ENCODE measurements around the gene ATM. TPM values are rescaled to one million over a fixed set of nuclear protein-coding genes. Genes with fewer than 3 reads are reported as not detected.

The ATM gene
- polyA plus RNA-seq, 1 experiment = 12.8 TPM

- no peak for DNase-seq (ENCODE audit: low read depth)
- ChIA-PET POLR2A (no interaction called here), CTCF (no interaction called here)
- TF ChIP-seq CTCF (IDR thresholded peaks at IDR 0.05; ENCODE audit: insufficient read depth, low read depth, low read length) = no peak
- Histone ChIP-seq H3K4me3 (ENCODE audit: low read depth, low read length) (no peak overlapping the region), H3K36me3 (ENCODE audit: control insufficient read depth, insufficient read depth, low read length) (peaks cover 1% of the 10 kb centered on the region), H3K27me3 (ENCODE audit: control insufficient read depth, insufficient read depth, low read length) (no peaks in the 10 kb centered on the region)
Measured at GRCh38 chr11:108322666-108323065, 99.8 kb downstream of the ATM start.

GRCh38 chr11:108324587-108324986, 101.7 kb downstream of the ATM start:
- CTCF ChIA-PET = no interaction called here
- POLR2A ChIA-PET = interaction anchor here (0.7 kb wide), 1 partner anchor 1142 kb away, joined by 5 read pairs; no protein-coding TSS in a partner anchor
- Histone ChIP-seq H3K4me3 (ENCODE audit: low read depth, low read length) (no peak overlapping the region), H3K27me3 (ENCODE audit: control insufficient read depth, insufficient read depth, low read length) (no peaks in the 10 kb centered on the region), H3K36me3 (ENCODE audit: control insufficient read depth, insufficient read depth, low read length) (peaks cover 1% of the 10 kb centered on the region)
- no peak for TF ChIP-seq CTCF (IDR thresholded peaks at IDR 0.05; ENCODE audit: insufficient read depth, low read depth, low read length)
- peak; percentile 15 for DNase-seq (ENCODE audit: low read depth)

- CTCF ChIA-PET = interaction anchor here (1.0 kb wide), 1 partner anchor 9 kb away, joined by 3 read pairs; no protein-coding TSS in a partner anchor
- no peak for DNase-seq (ENCODE audit: low read depth)
- no peak for TF ChIP-seq CTCF (IDR thresholded peaks at IDR 0.05; ENCODE audit: insufficient read depth, low read depth, low read length)
- H3K36me3 ChIP-seq (ENCODE audit: control insufficient read depth, insufficient read depth, low read length) = 0 out of 2 replicates have a peak, but pooled peaks cover 1% of the 10 kb centered on the region
- no peaks in the 10 kb centered on the region for H3K27me3 ChIP-seq (ENCODE audit: control insufficient read depth, insufficient read depth, low read length)
- POLR2A ChIA-PET = no interaction called here
- H3K4me3 ChIP-seq (ENCODE audit: low read depth, low read length) = no peak overlapping the region
Measured at GRCh38 chr11:108333403-108333899, 110.6 kb downstream of the ATM start.

- TF ChIP-seq CTCF (IDR thresholded peaks at IDR 0.05; ENCODE audit: insufficient read depth, low read depth, low read length) = no peak
- Histone ChIP-seq H3K36me3 (ENCODE audit: control insufficient read depth, insufficient read depth, low read length) (0 out of 2 replicates have a peak, but pooled peaks cover 1% of the 10 kb centered on the region), H3K27me3 (ENCODE audit: control insufficient read depth, insufficient read depth, low read length) (no peaks in the 10 kb centered on the region), H3K4me3 (ENCODE audit: low read depth, low read length) (no peak overlapping the region)
- no peak for DNase-seq (ENCODE audit: low read depth)
- ChIA-PET CTCF (no interaction called here), POLR2A (no interaction called here)
Measured at GRCh38 chr11:108338750-108339149, 115.9 kb downstream of the ATM start.

GRCh38 chr11:108340973-108341372, 118.1 kb downstream of the ATM start:
- POLR2A ChIA-PET = no interaction called here
- H3K27me3 ChIP-seq (ENCODE audit: control insufficient read depth, insufficient read depth, low read length) = no peaks in the 10 kb centered on the region
- no peak for DNase-seq (ENCODE audit: low read depth)
- TF ChIP-seq CTCF (IDR thresholded peaks at IDR 0.05; ENCODE audit: insufficient read depth, low read depth, low read length) = no peak
- CTCF ChIA-PET = no interaction called here
- no peaks in the 10 kb centered on the region for H3K36me3 ChIP-seq (ENCODE audit: control insufficient read depth, insufficient read depth, low read length)
- H3K4me3 ChIP-seq (ENCODE audit: low read depth, low read length) = no peak overlapping the region
